Activated T-cell treated with anti-CD3 and anti-CD28 coated beads for 4 hours (primary cell): Measurements from ENCODE around the gene CALN1.

Source experiments
- DNase-seq: peaks from one replicate; pipeline ENCODE4 v3.0.0-alpha.2; 2020

CALN1 gene

DNA sequence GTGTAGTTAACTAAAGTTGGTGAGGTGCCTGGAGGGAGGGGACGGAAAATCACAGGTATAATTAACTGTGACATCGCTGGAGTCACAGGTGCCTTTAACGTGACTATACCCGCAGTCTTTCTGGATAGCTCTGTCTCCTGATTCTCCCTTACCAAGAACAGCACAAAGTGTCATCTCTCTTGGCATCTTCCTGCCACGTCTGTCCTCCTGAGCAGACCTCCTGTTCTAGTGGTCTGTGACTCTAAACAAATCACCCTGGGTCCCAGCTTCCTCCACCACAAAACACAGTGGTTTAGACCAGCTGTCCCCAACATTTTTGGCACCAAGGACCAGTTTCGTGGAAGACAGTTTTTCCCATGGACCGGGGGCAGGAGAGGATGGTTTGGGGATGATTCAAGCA, 90.5 kb downstream of the CALN1 start:
- no peak for DNase-seq

DNA sequence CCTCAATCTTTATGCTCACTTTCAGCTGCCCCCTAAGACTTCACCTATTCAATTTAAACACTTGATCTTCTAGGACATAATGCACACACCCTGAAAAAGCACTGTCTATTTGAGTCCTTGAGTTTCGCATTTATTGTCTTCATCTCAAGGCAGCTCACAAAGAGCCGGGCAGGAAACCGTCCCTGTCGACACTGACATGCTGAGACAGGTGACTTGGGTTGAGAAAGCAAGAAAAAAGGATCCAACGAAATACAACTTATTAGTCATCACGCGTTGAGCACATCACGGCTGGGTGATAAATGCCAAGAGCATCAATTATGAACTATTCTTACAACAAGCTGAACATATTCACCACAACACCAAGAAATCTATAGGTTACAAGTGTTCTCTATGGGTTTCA, 91.1 kb downstream of the CALN1 start:
- no peak for DNase-seq

DNA sequence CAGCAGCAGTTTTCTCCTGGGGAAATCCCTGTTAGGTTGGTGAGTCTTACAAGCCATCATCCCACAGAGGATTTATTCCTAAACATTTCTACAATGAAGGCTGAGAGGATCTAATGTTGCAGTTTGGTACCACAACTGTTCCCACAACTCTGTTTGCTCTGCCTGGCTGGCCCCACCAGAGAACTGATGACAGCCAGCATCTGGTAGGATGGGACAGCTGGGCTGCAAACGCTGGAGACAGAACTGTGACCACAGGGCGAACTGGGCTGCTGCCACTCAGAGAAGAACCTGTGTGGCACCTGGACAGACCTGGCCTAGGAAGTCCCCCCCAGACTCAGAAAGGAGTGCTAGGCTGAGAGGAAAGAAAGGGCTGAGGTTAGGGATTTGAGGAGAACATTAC, 94.8 kb downstream of the CALN1 start:
- DNase-seq = no peak

DNA sequence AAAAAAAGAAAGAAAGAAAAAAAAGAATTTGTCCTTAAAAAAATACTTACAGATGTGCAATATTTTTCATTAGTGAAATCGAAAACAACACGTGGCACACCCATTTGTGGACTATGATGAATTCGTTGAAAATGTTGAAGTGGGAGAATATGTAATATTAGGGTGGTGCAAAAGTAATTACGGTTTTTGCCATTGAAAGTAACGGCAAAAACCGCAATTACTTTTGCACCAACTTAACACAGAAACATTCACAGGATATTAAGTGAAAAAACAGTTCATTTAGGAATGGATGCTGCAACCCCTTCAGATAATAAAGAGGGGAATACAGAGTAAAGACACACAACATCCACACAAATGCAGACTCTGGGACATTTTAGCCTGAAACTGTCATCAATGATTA, 96.0 kb downstream of the CALN1 start:
- DNase-seq = no peak

DNA sequence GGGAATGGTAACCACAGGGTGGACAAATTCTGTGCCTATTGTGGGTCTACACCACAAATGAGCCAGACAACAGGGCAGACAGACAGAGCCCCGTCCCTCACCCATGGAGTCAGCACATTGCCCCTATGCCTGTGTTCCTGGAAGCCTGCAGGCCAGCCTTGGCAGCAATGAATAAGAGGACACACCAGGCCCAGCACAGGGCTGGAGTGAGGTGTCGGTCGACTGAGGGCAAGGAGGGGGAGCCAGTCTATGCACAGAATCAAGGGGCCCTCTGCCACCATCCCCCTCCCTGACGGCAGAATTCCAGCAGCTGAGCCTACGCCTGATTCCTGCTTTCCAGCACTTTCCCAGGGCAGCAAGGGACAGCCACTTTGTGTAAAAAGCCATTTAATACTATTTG, 98.2 kb downstream of the CALN1 start:
- no peak for DNase-seq

DNA sequence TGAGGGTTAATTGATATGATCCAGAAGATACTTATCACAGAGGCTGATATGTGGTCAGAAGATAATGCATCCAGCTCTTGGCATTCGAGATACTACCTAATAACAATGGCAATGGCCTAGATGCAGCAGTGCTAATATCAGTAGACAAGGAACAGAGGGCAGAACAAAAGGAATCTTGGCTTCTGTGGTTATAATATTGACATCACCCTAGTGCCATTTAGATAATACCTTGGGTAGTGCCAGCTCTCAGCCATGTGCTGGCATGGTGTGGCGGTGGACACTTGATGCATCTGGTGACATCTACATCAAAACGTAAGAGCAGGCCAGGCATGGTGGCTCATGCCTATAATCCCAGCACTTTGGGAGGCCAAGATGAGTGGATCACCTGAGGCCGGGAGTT, 101.8 kb downstream of the CALN1 start:
- DNase-seq = no peak

DNA sequence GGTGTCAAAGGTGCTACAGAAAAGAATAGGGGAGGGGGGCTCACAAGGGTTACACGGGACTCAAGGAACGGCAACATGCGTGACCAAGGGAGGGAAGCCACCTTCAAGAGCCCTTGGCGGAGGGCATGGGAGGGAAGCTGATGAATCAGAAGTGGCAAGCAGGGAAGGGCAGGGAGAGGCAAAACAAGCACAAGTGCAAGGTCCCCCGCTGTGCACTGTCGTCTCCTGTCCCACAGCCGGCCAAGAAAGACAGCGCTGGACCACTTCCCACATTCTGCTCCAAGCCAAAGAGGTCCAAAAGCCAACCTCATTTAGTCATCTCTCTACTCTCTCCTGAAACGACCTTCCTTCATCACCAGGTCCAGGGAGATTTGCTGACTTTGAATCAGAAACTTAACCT, 102.7 kb downstream of the CALN1 start:
- DNase-seq = no peak

DNA sequence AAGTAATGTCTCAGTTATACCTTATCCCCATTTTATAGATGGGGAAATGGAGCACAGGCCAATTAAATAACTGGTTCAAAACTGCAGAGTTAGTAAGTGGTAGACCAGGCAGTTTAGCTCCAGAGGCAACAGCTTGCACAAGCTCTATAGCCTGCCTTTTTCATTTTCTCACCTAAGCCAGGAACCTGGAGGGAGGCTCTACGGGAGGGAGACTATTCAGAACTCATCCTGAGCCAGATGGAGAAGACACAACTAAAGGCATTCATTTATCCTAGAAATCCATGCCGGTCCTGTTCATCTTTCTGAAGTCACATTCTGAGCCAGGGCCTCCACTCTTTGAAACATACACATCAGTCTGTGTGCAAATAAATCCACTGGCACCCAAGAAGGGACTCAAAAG, 103.2 kb downstream of the CALN1 start:
- DNase-seq = no peak

DNA sequence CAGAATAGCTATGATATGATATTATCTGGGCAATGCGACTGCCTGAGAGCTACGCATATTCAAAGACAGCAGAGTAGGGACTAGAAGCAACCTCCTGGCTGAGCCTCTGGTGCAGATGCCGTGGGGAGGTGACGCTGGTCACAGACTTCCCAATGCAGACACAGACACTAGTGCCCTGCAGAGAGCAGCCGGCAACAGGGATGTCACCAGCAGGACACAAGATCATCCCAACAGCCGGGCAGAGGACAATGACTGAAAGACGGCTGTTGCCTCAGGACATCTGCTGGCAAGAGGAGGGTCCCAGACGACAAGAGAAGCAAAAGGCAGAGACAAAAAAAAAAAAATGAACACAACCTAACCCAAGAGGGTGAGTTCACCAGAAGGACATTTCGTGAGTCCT, 104.6 kb downstream of the CALN1 start:
- no peak for DNase-seq

DNA sequence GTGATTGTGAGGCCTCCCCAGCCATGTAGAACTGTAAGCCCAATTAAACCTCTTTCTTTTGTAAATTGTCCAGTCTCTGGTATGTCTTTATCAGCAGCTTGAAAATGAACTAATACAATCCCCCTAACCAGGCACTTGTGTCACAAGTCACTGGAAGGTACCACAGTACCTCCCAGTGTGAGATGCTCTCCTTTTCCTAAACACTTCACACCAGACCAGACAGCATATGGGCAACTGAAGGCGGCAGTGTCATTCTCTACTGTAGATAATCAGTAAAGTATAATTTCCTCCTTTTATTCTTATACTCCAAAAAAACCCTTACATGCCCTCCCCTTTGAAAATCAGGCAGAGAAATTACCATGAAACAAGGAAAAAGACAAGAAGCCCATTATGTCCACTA, 113.2 kb downstream of the CALN1 start:
- DNase-seq = no peak

DNA sequence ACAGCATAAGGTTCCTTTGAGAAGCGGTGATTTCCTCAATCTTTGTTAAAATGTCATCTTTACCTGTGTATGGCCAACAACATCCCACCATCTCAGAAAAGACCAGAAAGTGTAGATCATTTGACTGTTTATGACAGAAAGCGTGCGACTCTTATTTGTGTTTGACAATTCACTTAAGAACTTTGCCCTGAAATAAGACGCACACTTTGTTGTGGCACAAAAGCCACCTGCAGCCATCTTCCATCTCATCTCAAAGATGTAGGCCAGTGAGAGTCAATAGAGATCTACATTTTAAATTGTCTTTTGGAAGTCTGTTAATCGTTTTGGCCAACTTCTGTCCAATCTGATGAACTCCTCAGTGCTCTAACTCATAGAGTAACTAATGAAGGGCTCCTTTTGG, 114.0 kb downstream of the CALN1 start:
- no peak for DNase-seq

DNA sequence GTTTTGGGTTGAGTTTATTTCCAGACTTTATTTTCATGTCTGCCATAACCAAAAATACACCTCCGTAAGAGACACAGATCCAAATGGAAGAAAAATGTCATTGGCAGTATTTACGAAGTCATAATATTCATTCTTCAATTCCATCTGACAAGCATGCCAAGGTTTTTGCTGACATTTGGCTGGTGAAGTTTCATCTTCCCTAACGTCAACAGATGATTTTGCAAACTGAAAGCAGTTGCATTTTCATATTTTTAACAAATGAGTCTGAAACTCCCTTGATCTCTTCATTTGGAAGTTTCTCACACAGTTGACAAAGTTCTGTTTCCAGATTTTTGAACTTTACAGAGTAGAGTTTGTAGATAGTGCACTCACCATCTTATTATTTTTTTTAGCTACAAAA, 114.5 kb downstream of the CALN1 start:
- DNase-seq = no peak

DNA sequence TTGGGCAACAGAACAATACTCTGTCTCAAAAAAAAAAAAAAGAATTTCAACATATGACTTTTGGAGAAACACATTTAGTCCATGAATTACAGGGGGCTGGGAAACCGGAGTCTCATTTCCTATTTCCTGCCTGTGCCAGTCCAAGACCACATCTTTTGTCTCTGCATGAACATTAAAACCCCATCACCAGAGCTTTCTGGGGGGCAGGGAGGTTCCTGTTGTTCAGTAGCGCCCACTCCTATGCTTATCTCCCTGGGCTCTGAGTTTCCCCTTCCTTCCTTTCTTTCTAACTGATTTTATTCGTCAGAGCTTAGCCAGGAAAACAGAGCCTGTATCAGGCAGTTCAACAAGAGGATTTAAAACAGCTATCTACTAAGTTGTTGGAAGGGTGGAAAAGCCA, 119.3 kb downstream of the CALN1 start:
- no peak for DNase-seq

DNA sequence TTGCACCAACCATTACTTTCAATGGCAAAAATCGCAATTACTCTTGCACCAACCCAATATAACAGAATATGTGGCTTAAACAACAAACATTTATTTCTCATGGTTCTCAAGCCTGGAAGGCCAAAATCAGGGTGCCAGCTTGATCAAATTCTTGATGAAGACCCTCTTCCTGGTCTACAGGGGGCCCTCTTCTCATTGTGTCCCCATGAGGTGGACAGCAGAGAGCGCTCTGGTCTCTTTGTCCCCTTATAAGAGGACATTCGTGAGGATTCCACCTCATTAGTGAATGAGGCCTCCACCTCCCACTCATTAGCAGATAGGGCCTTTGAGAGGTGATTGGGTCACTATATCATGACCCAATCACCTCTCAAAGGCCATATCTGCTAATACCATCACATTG, 120.0 kb downstream of the CALN1 start:
- no peak for DNase-seq

DNA sequence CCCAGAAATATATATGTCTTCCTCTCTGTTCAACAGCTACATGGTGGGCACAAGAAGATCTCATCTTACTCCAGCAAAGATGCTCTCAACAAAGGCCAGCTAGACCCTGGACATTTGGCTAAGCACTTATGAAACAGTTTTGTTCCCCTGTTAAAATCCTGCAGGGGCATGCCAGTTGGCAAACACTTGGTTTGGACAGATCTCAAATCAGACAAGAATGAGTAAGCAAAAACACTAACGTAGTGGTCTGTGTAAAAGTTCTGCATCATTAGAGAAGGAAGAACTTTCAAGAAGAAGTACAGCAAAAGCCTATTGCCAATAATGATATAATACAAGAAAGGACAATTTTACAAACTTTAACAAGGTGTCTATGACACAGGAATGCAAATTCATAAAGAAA, 125.6 kb downstream of the CALN1 start:
- DNase-seq = no peak

DNA sequence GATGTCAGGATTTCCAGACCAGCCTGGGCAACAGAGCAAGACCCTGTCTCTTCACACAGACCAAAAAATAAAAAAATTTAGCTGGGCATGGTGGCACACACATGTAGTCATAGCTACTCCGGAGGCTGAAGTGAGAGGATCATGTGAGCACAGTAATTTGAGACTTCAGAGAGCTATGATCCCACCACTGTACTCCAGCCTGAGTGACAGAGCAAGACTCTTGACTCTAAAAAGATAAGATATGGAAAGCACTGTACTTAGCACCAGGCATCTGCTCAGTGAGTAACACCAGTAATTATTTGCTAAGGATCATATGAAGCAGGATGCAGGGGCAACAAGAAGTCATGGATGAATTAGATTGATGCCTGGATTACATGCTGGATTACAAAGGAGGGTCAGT, 128.8 kb downstream of the CALN1 start:
- DNase-seq = no peak

DNA sequence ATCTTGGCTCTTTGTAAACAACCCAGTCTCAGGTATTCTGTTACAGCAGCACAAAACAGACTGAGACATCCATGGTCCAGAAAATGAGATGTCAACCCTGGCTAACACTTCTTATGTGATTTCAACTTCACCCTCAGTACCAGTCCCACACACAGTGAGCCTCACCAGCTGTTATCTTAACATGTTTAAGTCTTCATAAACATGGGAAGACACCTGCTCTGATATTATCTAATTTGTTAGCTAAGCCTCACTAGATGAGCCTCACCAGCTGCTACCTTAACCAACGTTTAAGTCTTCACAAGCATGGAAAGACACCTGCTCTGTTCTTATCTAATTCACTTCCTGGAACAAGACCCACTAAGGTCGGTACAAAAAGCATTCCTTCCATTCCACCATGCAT, 130.8 kb downstream of the CALN1 start:
- DNase-seq = no peak

DNA sequence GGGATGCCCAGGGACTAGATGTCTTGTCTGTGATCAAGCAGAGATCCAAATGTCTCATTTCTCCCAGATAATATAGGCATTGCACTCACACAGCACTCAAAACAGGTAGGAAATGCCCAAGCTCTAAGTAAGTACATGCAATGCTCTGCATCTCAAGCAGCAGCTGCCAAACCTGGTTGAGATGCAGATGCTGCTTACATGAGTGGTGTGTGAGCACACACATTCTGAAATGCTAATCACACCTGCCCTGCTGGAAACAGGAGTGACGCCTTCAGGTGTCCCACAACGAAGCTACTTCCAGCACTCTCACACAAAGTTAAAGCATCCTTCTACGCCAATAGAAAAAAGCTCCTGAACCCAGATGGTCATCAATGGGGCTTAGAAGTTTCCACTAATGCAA, 132.9 kb downstream of the CALN1 start:
- DNase-seq = no peak

DNA sequence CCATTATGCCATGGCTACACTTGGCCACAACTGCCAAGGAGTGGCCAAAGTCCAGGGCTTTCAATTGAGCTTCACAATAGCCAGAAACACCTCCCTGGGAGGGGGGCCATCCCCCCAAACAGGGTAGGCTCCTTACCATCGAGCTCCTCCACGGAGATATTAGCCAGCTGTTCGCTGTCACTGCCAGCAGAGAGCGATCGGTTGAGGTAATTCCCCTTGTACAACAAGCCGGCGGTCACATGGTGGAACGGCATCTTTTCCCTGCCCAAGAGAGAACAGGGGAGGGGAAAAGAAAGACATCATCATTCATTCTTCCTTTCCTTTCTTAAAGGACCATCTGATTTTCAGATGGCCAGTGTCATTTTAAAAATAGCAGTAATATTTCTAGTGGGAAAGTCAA, 133.6 kb downstream of the CALN1 start:
- DNase-seq = no peak

DNA sequence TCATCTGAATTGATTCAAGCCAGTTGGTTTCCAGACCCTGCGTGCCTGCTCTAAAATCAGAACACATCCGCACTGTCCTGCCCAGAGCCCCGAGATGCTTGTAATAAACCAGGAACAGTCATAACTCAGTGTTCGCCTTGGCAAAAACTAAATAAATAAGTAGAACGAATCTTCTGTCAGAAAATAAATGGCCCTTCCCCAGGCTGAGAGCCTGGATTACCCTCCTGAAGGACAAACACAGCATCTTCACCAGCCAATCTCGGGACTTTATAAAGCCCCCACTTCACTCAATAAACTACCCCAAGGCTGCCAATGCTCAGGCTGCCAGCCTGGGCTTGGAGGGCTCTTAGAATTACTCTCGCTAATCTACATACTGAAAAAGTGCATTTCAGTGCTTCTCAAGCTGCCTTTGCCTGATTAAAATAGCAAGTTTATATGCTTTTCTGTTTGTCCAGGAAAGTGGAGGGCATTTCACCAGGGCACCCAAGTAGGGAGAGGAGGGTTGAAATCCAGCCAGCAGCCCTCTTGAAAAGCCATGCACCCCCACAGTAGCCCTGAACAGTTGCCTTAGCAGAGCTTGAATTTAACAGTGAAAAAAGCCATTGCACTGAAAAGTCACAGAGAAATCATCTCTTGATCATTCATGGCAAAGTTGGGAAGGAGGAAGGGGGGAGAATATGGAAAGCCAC, 136.6 kb downstream of the CALN1 start:
- no peak for DNase-seq

DNA sequence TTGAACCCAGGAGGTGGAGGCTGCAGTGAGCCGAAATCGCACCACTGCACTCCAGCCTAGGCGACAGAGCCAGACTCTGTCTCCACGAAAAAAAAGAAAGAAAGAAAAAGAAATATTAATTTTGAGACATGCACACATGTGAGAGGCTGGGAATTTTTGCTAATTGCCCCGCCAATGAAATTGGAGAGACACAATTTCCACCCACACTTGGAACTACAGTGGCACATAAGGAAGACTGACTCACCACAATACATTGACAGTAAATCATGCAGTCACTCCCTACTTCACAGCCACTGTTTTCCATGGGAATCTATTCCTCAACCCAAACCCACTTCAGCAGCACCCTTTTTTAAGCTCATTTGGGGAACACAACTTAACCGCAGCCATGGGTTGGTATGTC, 139.7 kb downstream of the CALN1 start:
- no peak for DNase-seq

DNA sequence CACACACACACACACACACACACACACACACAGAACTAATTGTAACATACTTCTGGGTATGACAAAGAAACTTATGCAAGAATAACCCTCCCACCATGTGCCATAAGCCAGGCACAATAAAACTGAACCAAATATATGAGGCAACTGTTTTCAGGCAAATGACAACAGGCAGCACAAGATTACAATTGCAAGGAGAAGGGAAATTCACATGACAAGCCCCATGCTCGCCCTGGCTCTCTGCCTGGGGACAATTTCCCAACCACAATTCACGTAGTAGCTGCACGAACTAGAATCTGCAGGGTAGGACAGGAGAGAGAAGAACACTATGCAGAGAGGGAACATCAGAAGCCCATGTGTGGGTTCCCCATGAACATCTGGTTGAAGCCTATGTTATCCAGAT, 143.3 kb downstream of the CALN1 start:
- no peak for DNase-seq

DNA sequence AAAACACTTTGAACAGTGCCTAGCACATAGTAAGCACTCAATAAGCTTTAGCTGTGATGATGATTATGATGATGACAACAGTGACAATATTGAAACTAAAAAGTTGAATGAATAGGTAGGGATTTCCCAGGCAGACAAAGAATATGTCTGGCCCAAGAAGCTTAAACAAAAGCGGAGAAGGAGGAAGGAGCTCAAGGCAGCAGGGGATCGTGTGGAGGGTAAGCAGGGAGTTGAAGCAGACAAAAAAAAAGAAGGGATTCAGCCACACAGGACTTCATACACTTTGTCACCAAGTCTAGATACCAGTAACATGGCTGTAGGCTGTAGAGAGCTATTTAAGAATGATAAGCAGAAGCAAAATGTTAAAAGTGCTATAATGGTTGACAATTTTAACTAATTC, 144.0 kb downstream of the CALN1 start:
- no peak for DNase-seq

DNA sequence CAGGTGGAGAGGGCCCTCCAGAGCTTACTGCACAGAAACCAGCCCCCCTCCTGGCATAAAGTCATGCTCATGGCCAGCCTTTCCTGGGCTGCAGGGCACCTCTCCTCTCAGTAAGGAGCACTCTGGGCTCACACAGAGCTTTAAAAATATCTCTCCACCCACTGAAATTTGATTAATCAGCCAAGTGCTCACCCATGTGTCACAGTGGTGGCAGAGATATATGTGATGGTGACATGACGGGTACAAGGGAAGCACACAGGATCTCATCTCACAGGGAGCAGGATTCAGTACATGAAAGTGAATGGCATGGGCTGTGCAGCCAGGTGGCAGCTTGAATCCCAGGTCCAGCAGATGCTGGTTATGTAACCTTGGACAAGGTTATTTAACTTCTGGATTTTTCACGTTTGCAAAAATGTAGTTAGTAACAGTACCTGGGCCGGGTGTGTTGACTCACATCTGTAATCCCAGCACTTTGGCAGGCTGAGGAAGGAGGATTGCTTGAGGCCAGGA, 144.8 kb downstream of the CALN1 start:
- no peak for DNase-seq

DNA sequence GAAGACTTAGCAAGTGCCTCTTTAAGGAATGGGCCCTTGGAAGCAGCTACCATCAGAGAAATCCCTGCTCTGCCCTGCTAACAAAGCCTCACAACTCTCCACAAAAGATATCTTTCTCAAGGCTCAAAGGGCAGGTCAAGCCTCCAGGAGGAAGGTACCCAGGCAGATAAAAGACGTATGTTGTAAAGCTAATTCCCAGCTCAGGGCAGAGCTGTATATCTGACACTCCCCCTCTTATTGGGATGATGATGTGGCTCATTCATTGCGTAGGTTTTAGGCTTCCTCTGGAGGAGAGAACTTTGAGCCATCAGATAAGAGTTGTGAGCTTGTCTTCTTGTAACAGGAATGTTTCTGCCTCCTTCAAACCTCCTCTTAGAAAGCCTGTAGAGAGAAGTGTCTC, 145.4 kb downstream of the CALN1 start:
- DNase-seq = no peak
